AG09309 (cell line): ENCODE measurements around the gene CAMK2B.
"Not testable (repeated sequence)": the region's sequence is repeated elsewhere in the genome, so short reads cannot be mapped to it uniquely, and the experiment has no call there.

ENCODE experiments used
- DNase-seq: peaks from one replicate; pipeline ENCODE4 v3.0.0-alpha.2; 2010; ENCODE audit warnings: low read depth
- H3K4me3 ChIP-seq: 2 replicates; pipeline ENCODE4 v1.5.1; 2011; ENCODE audit warnings: mild to moderate bottlenecking, low read depth, low read length, moderate library complexity; ENCODE audit not compliant: control insufficient read depth
- TF ChIP-seq, protein P1 (sequence below): IDR thresholded peaks from 2 replicates; pipeline ENCODE4 v1.5.1; 2011; ENCODE audit warnings: mild to moderate bottlenecking, low read depth, low read length, inconsistent platforms; ENCODE audit not compliant: insufficient read depth, control insufficient read depth; ENCODE audit errors: missing control alignments

Gene CAMK2B

DNA sequence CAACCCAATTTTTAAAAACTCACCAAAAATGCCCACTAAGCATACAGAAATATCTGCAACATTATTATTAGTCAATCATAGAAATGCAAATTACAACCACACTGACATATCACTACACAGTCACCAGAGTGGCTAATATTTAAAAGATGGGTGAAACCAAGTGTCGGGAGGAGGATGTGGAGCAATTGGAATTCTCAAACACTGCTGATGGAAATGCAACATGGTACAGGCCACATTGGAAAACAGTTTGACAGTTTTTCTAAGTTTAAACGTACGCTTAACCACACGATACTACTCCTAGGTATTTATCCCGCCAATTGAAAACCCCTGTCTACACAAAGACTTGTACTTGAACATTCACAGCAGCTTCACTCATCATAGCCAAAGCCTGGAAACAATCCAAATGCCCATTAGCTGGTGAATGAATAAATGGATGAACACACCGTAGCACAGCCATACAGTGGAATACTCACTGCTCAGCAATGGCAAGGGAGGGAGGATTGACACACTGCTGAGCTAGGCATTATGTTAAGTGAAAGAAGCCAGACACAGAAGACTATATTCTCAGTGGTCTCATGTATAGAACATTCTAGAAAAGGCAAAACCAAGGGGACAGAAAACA, 152.5 kb downstream of the CAMK2B start:
- TF ChIP-seq, protein P1, sequence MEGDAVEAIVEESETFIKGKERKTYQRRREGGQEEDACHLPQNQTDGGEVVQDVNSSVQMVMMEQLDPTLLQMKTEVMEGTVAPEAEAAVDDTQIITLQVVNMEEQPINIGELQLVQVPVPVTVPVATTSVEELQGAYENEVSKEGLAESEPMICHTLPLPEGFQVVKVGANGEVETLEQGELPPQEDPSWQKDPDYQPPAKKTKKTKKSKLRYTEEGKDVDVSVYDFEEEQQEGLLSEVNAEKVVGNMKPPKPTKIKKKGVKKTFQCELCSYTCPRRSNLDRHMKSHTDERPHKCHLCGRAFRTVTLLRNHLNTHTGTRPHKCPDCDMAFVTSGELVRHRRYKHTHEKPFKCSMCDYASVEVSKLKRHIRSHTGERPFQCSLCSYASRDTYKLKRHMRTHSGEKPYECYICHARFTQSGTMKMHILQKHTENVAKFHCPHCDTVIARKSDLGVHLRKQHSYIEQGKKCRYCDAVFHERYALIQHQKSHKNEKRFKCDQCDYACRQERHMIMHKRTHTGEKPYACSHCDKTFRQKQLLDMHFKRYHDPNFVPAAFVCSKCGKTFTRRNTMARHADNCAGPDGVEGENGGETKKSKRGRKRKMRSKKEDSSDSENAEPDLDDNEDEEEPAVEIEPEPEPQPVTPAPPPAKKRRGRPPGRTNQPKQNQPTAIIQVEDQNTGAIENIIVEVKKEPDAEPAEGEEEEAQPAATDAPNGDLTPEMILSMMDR: no peak
- H3K4me3 ChIP-seq: no peak overlapping the region
- no peak for DNase-seq

DNA sequence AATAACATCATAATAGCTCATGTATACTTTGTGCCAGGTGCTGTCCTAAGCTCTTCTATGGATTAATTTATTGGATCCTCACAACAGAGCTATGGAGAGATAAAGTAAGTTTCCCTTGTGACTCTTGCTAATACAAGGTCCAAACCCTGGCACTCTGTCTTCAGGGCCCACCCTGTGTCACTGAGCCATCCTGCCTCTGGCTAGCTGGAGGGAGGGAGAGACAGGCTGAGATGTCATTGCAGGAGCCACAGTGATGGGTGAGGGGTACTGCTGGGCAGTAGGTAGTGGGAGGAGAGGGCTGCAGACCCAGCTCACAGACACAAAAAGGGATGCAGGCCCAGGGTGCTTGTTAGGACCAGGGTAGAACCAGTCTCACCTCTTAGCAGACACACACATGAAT, 153.0 kb downstream of the CAMK2B start:
- TF ChIP-seq, protein P1: no peak
- DNase-seq: no peak

DNA sequence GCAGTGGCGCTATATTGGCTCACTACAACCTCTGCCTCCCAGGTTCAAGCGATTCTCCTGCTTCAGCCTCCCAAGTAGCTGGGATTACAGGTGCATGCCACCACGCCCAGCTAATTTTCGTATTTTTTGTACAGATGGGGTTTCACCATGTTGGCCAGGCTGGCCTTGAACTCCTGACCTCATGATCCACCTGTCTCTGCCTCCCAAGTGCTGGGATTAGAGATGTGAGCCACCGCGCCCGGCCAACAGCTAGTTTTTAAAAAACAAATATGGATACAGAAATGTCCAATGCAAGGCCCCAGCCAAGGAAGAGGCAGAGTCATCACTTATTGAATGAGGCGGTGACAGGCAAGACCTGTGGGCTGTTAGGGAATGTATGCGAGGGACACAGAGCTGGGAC, 153.5 kb downstream of the CAMK2B start:
- H3K4me3 ChIP-seq: not testable (repeated sequence)

More for the DNA sequence above, 153.0 kb downstream of the CAMK2B start:
- H3K4me3 ChIP-seq: no peak overlapping the region

DNA sequence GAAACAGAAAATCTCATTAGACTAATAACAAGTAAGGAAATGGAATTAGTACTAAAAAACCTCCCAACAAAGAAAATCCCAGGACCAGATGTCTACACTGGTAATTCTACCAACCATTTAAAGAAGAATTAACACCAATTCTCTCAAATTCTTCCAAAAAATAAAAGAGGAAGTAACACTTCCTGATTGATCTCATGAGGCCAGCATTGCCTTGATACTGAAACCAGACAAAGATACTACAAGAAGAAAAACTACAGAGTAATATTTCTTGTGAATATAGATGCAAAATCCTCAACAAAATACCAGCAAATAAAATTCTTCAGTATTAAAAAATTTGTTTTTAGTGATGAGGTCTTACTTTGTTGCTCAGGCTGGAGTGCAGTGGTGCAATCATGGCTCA, 157.5 kb downstream of the CAMK2B start:
- no peak overlapping the region for H3K4me3 ChIP-seq
- TF ChIP-seq, protein P1: no peak
- no peak for DNase-seq

More for the DNA sequence above, 153.5 kb downstream of the CAMK2B start:
- not testable (repeated sequence) for DNase-seq
